ENCODE measurements around the gene CCDC88C. TPM values are rescaled to one million over a fixed set of nuclear protein-coding genes. Genes with fewer than 3 reads are reported as not detected.

Gene CCDC88C
- total RNA-seq, 1 donor: under 0.01 TPM

DNA sequence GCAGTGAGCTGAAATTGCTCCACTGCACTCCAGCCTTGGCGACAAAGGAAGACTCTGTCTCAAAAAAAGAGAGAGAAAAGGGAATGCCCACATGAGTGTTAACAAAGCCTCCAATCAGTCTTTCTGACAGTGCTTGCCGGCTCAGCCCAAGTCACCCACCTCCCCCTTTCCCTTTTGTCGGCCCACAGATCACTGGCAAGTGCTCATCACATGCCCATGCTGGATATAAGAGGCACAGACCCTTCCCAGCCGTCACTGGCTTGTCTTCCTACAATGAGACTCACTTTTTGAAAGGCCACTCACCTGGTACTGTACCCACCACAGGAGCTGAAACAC lies 70.8 kb downstream of the CCDC88C start:
- TF ChIP-seq, protein P1, sequence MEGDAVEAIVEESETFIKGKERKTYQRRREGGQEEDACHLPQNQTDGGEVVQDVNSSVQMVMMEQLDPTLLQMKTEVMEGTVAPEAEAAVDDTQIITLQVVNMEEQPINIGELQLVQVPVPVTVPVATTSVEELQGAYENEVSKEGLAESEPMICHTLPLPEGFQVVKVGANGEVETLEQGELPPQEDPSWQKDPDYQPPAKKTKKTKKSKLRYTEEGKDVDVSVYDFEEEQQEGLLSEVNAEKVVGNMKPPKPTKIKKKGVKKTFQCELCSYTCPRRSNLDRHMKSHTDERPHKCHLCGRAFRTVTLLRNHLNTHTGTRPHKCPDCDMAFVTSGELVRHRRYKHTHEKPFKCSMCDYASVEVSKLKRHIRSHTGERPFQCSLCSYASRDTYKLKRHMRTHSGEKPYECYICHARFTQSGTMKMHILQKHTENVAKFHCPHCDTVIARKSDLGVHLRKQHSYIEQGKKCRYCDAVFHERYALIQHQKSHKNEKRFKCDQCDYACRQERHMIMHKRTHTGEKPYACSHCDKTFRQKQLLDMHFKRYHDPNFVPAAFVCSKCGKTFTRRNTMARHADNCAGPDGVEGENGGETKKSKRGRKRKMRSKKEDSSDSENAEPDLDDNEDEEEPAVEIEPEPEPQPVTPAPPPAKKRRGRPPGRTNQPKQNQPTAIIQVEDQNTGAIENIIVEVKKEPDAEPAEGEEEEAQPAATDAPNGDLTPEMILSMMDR (IDR thresholded peaks at IDR 0.05; ENCODE audit: insufficient read depth, low read length): no peak
- no peak overlapping the region for H3K4me3 ChIP-seq (ENCODE audit: low read depth, low read length)
- DNase-seq (ENCODE audit: low read depth): no peak

DNA sequence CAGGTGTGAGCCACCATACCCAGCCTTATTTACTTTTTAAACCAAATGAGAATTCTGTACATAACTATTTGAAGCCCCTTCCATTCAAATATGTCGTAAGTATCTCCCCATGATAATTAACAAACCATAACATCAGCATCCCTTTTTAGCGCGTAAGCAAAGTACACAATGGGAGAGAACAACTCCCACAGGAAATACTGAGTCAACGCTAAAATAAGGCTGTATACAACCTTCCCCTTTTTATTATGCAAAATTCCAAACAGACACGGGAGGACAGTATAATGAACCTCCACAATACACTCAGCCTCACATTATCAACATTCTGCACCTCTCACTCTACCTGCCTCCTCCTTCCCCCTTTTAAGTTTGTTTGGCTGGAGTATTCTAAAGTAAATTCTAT lies 73.5 kb downstream of the CCDC88C start:
- no peak for DNase-seq (ENCODE audit: low read depth)
- TF ChIP-seq, protein P1 (IDR thresholded peaks at IDR 0.05; ENCODE audit: insufficient read depth, low read length): no peak
- no peak overlapping the region for H3K4me3 ChIP-seq (ENCODE audit: low read depth, low read length)

DNA sequence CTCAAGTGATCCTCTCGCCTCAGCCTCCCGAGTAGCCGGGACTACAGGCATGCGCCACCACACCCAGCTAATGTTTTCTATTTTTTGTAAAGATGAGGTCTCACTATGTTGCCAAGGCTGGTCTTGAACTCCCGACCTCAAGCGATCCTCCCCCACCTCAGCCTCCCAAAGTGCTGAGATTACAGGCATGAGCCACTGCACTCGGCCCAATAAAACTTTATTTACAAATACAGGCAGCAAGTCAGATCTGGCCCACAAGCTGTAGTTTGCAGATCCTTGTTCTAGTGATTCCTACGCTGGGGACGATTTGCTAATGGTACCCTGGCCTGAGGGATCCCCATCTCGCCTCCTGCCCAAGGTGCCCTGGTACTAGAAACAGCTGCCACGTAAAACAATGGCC lies 74.6 kb downstream of the CCDC88C start:
- no peak overlapping the region for H3K4me3 ChIP-seq (ENCODE audit: low read depth, low read length)
- DNase-seq (ENCODE audit: low read depth): no peak
- TF ChIP-seq, protein P1 (IDR thresholded peaks at IDR 0.05; ENCODE audit: insufficient read depth, low read length): no peak

DNA sequence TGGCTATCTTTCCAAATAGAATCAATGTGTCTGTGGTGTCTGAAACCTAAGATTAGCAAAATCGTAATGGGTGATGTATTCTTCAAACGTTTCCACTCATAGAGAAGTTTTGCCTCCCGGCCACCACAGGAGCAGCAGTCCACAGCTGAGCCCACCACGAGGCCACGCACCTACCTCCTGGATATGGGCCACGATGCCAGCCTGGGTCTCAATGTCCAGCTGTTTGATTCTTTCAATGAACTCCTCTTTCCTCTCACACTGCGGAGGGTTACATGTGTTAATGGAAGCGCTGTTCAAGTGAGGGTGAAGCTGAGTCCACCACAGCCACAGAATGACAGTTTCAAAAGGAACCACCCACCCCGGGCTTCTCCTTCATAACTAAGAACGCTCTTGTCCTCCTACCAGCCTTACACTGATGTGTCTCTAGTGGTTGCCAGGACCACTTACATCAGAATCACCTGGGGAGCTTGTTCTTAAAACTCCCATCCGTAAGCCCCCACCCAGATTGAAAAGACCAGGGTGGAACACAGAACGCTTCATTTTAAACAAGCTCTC lies 75.3 kb downstream of the CCDC88C start:
- DNase-seq (ENCODE audit: low read depth): no peak
- no peak overlapping the region for H3K4me3 ChIP-seq (ENCODE audit: low read depth, low read length)
- TF ChIP-seq, protein P1 (IDR thresholded peaks at IDR 0.05; ENCODE audit: insufficient read depth, low read length): no peak

DNA sequence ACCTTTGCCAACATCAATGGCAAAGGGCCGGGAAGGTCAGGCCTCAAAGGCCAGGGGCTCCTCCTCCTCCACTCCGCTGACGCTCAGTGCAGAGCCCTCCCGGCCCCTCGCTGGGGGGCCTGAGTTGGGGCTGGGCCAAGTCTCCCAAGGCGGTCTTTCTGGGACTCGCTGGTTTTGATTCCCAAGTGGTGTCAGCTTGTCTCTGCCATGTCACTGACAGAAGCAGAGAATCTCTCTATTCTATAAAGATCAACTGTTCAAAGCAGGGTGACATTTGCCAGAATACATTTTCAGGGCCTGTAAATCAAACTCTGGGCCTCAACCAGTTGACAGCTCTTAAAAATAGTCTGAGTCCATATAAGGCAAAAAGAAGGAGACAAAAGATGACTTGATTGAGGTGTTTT lies 75.9 kb downstream of the CCDC88C start:
- DNase-seq (ENCODE audit: low read depth): no peak
- TF ChIP-seq, protein P1 (IDR thresholded peaks at IDR 0.05; ENCODE audit: insufficient read depth, low read length): no peak
- no peak overlapping the region for H3K4me3 ChIP-seq (ENCODE audit: low read depth, low read length)

DNA sequence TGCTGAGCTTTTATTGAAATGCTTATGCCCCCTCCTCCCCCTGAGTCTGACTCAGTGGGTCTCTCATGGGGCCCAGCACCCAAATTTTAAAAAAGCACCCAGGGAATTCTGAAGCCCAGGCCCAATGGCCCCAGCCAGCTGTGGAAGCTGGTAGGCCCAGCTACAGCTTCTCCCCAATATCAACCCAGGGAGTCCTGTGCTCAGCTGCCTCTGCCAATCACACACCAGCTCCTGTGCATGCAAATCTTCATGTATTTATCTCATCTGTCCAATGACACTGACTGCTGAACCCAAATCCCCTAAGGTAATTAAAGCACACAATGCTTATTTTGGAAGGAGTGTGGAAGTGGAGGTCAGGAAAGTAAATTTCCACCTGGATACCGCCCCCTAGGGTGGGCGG lies 76.3 kb downstream of the CCDC88C start:
- TF ChIP-seq, protein P1 (IDR thresholded peaks at IDR 0.05; ENCODE audit: insufficient read depth, low read length): no peak
- H3K4me3 ChIP-seq (ENCODE audit: low read depth, low read length): no peak overlapping the region
- DNase-seq (ENCODE audit: low read depth): no peak

DNA sequence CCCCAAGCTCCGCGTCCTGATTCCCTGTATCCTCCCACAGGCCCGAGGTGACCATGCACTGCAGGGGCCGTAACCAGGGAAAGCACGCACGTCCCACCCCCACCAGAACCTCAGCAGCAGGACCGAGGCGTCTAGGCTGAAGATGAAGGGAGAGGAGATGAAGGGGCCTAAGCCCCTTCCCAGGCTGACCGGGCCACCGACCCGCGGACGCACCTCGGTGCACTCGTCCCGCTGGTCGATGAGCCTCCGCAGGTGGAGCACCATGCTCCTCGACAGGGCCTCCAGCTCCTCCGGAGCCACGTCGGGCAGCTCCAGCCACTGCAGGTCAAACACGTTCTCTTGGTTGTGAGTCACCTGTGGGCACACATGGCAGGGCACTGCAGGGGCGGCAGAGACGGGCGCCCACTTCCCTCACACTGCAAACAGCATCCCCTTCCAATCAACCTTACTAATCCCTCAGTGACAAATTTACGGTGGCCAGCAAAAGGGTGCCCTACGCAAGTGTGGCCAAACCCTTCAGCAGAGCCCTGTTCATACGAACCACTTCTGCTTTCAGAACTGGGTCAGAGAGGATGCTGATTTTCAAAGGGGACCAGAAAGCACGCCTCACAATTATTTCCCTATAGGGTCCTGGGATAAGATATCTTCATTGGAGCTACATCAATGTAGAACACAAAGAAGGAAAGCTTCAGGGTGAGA lies 77.8 kb downstream of the CCDC88C start:
- TF ChIP-seq, protein P1 (IDR thresholded peaks at IDR 0.05; ENCODE audit: insufficient read depth, low read length): no peak
- H3K4me3 ChIP-seq (ENCODE audit: low read depth, low read length): no peak overlapping the region
- no peak for DNase-seq (ENCODE audit: low read depth)

Data from fibroblast of the aortic adventitia (primary cell).